Activated B cell treated with CpG ODN at 0.5 μM for 24 hours (primary cell): Measurements from ENCODE around the gene BCKDHA. TPM values are rescaled to one million over a fixed set of nuclear protein-coding genes. Genes with fewer than 3 reads are reported as not detected.

Source experiments
- ATAC-seq: fragments of 200-7000 bp; cut with Tn5 transposase; one replicate; pipeline ENCODE4 v1.10.0; 2021; ENCODE audit warnings: low read depth, mild to moderate bottlenecking, moderate library complexity
- CTCF ChIA-PET: fragments of 350-600 bp; sonication (Branson Sonifier 250); formaldehyde crosslinking; loops from one replicate; lab custom pipeline; 2021; ENCODE audit warnings: antibody characterized with exemption; lab: Charles Lee
- POLR2A ChIA-PET: fragments of 350-600 bp; sonication (Branson Sonifier 250); formaldehyde crosslinking; loops from one replicate; lab custom pipeline; 2021; ENCODE audit warnings: antibody characterized with exemption; lab: Charles Lee
- DNase-seq: peaks from one replicate; pipeline ENCODE4 v3.0.0; 2022
- H3K27ac Mint-ChIP-seq: one replicate; pipeline ENCODE4 v1.8.0; 2020; ENCODE audit warnings: mixed read lengths
- H3K27me3 Mint-ChIP-seq: one replicate; pipeline ENCODE4 v1.8.0; 2021; ENCODE audit warnings: mixed read lengths
- H3K36me3 Mint-ChIP-seq: one replicate; pipeline ENCODE4 v1.8.0; 2021; ENCODE audit warnings: low read depth, mixed read lengths
- H3K4me1 Mint-ChIP-seq: one replicate; pipeline ENCODE4 v1.8.0; 2021; ENCODE audit warnings: mixed read lengths
- H3K4me3 Mint-ChIP-seq: one replicate; pipeline ENCODE4 v1.8.0; 2020; ENCODE audit warnings: mild to moderate bottlenecking, mixed read lengths
- H3K9me3 Mint-ChIP-seq: one replicate; pipeline ENCODE4 v1.8.0; 2020; ENCODE audit warnings: mixed read lengths
- intact Hi-C: fragments of 100-400 bp; cut with micrococcal nuclease; formaldehyde crosslinking; loops from one replicate; pipeline ENCODE4 v1.15.1; 2024
- total RNA-seq: library from RNA; stranded (reverse); gene quantifications from 2 replicates; pipeline ENCODE4 v1.2.3, GENCODE V29; 2022
- TF ChIP-seq, protein P1 (sequence below): fragments of 200-600 bp; IDR thresholded peaks from one replicate; pipeline ENCODE4 v1.8.0; 2022; ENCODE audit warnings: antibody characterized with exemption, mild to moderate bottlenecking

BCKDHA gene
- total RNA-seq, 1 donor from 2014 or later, result 22.2 TPM

DNA sequence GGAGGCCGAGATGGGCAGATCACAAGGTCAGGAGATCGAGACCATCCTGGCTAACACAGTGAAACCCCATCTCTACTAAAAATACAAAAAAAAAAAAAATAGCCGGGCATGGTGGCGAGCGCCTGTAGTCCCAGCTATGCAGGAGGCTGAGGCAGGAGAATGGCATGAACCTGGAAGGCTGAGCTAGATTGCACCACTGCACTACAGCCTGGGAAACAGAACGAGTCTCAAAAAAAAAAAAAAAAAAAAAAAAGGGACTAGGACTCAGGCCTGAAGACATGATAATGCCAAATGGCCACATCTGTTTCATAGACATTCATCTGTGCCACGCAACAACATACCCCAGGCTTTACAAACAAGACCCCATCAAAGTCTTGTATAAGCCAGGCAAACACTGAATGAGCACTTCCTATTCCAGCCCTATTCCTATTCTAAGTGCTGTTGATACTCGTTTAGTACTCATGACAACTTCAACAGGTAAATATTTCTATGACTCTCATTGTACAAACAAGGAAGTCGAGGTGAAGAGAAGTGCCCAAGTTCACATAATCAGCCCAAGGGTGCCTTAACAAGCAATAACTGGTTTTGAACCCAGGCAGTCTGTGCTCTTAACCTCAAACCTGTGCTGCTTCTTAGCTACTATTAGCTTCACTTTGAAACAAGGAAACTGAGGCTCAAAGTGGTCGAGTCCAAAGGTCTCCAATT lies 35.3 kb upstream of the BCKDHA start:
- no peaks in the 10 kb centered on the region for H3K9me3 Mint-ChIP-seq
- H3K4me3 Mint-ChIP-seq, result no peak overlapping the region
- peaks cover 10% of the 10 kb centered on the region for H3K36me3 Mint-ChIP-seq
- ChIA-PET CTCF (interaction anchor here (4.4 kb wide), 1 partner anchor 9 kb away, joined by 38 read pairs; the partner anchor contains the start of gene TGFB1), POLR2A (interaction anchor here (0.6 to 4.4 kb wide), 5 partner anchors 7 to 1992 kb away, joined by 3 to 106 read pairs (median 19); partner anchors contain the start of gene TGFB1)
- peaks cover 29% of the 10 kb centered on the region for H3K4me1 Mint-ChIP-seq
- TF ChIP-seq, protein P1, sequence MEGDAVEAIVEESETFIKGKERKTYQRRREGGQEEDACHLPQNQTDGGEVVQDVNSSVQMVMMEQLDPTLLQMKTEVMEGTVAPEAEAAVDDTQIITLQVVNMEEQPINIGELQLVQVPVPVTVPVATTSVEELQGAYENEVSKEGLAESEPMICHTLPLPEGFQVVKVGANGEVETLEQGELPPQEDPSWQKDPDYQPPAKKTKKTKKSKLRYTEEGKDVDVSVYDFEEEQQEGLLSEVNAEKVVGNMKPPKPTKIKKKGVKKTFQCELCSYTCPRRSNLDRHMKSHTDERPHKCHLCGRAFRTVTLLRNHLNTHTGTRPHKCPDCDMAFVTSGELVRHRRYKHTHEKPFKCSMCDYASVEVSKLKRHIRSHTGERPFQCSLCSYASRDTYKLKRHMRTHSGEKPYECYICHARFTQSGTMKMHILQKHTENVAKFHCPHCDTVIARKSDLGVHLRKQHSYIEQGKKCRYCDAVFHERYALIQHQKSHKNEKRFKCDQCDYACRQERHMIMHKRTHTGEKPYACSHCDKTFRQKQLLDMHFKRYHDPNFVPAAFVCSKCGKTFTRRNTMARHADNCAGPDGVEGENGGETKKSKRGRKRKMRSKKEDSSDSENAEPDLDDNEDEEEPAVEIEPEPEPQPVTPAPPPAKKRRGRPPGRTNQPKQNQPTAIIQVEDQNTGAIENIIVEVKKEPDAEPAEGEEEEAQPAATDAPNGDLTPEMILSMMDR, result no peak
- intact Hi-C loops, result no loop called here
- no peak for ATAC-seq
- no peak for DNase-seq
- no peaks in the 10 kb centered on the region for H3K27me3 Mint-ChIP-seq
- peak overlapping the region; percentile 100 for H3K27ac Mint-ChIP-seq

DNA sequence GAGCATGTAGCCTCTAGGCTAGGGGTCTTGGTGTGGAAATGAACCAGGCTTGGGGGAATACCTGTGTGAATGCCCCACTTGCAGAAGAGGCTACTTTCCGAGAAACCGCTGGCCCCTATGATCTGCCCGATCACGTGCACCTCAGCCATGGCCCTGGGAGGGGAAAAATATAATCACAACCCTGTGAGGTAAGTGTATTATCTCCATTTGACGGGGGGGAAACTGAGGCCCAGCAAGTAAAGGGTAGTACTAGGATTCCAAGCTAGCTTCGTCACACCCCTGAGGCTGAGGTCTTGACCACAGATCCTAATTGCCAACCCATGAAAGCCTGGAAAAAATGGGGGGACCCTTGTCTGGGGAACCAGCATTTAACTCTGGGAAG lies 34.3 kb upstream of the BCKDHA start:
- DNase-seq (no peak), ATAC-seq (no peak)
- Mint-ChIP-seq H3K9me3 (no peaks in the 10 kb centered on the region), H3K4me1 (peaks cover 34% of the 10 kb centered on the region), H3K4me3 (peak overlapping the region; percentile 96), H3K36me3 (peaks cover 8% of the 10 kb centered on the region), H3K27me3 (no peaks in the 10 kb centered on the region), H3K27ac (peak overlapping the region; percentile 100)
- CTCF ChIA-PET, result interaction anchor here (1.0 to 4.4 kb wide), 6 partner anchors 10 to 200 kb away, joined by 3 to 38 read pairs (median 5); partner anchors contain the start of genes HNRNPUL1 and TGFB1
- POLR2A ChIA-PET, result interaction anchor here (0.5 to 4.4 kb wide), 31 partner anchors 8 to 1932 kb away, joined by 3 to 106 read pairs (median 4); partner anchors contain the start of genes ACTMAP, CCDC97, CEACAM21 and DMAC2
- intact Hi-C loops, result loop anchor here (1.0 kb wide), 1 partner anchor 9 kb away; no protein-coding TSS in a partner anchor
- TF ChIP-seq, protein P1, result no peak

DNA sequence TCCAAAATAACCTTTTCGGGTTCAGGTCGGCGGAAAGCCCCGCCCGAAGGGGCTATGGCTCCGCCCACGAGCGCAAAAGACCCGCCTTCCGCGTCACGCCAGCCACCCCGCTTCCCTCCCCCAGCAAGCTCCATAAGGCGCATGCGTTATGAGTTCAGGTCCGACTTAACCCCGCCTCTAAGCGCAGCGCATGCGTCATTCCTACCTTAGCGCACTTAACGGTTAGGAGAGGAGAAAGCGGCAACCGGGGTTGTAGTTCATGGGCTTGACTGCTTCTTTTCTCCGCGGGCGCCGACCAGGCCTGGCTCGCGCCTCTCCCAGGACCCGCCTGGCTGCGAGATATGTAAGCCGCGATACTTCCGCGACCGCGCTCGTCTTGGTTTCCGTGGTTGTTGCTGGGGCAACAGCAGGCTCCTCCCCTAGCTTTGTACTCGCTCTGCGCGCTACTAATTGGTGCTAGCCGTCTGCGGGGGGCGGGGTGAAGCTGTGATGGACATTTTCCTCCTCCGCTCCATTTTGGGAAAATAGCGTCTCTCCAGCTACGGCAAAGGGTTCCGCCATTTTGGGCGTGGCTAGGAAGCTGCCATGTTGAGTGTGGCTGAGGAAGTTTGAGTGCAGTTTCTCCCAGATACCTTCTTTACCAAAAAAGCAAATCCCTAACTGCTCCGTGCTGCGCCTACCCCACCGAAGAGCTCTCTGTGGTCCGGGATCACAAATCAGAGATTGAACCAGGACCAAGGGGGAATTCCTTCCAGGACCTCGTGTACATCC lies 33.7 kb upstream of the BCKDHA start, which contains the start of gene B9D2:
Gene B9D2, minus strand, starts transcription at position 397 of the 771 bp plus-strand sequence. CDS start 630 bp downstream, outside the sequence.
- H3K36me3 Mint-ChIP-seq, result peaks cover 8% of the 10 kb centered on the region

DNA sequence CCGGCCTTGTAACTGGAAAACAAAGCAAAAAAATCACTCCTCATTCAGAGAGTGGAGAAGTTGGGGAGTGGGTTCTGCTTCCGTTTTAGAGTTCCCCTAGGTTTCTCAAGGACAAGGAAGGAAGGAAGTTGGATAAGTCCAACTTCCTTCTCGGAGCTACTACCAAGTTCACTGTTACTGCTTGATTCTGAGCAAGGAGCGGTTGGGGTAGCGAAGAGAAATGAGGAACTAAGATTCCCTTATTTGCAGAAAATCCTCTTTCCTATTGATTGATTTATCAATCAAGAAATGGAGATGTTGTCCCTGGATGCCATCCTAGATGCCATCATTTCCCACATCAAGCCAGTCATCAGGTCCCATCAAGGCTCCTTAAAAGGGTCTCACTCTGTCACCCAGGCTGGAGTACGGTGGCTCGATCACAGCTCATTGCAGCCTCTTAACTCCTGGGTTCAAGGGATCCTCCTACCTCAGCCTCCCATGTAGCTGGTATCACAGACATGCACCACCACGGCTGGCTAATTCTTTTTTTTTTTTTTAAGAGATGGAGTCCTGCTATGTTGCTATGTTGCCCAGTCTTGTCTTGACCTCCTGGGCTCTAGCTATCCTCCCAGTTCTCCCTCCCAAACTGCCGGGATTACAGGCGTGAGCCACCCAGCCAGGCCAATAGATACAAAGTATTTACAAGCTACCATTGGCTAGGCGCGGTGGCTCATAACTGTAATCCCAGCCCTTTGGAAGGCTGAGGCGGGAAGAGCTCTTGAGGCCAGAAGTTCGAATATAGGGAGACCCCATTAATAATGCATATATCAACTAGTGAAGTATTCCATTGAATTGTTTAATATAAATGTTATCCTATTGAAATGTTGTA lies 32.9 kb upstream of the BCKDHA start:
- ChIA-PET POLR2A (interaction anchor here (0.6 to 4.4 kb wide), 26 partner anchors 8 to 1929 kb away, joined by 3 to 106 read pairs (median 5); partner anchors contain the start of genes ACTMAP, CEACAM21, DMAC2 and EXOSC5), CTCF (interaction anchor here (0.6 to 4.4 kb wide), 7 partner anchors 11 to 588 kb away, joined by 3 to 38 read pairs (median 4); partner anchors contain the start of gene TGFB1)
- H3K36me3 Mint-ChIP-seq, result peaks cover 8% of the 10 kb centered on the region
- peak overlapping the region; percentile 96 for H3K4me3 Mint-ChIP-seq
- H3K9me3 Mint-ChIP-seq, result no peaks in the 10 kb centered on the region
- ATAC-seq, result no peak
- H3K27ac Mint-ChIP-seq, result peak overlapping the region; percentile 100
- peaks cover 34% of the 10 kb centered on the region for H3K4me1 Mint-ChIP-seq
- no peak for DNase-seq
- TF ChIP-seq, protein P1, result no peak
- intact Hi-C loops, result loop anchor here (1.0 to 2.0 kb wide), 4 partner anchors 14 to 100 kb away; partner anchors contain the start of genes BCKDHA, EXOSC5 and HNRNPUL1
- no peaks in the 10 kb centered on the region for H3K27me3 Mint-ChIP-seq

More for the DNA sequence above, 33.7 kb upstream of the BCKDHA start, which contains the start of gene B9D2:
- no peaks in the 10 kb centered on the region for H3K9me3 Mint-ChIP-seq
- CTCF ChIA-PET, result interaction anchor here (0.6 to 4.4 kb wide), 9 partner anchors 11 to 200 kb away, joined by 3 to 38 read pairs (median 5); partner anchors contain the start of genes HNRNPUL1 and TGFB1
- no peaks in the 10 kb centered on the region for H3K27me3 Mint-ChIP-seq
- POLR2A ChIA-PET, result interaction anchor here (0.5 to 4.4 kb wide), 37 partner anchors 8 to 1933 kb away, joined by 3 to 106 read pairs (median 4); partner anchors contain the start of genes ACTMAP, CCDC97, CEACAM21 and DMAC2
- peak; percentile 92 for ATAC-seq
- intact Hi-C loops, result loop anchor here (1.0 to 2.0 kb wide), 5 partner anchors 10 to 100 kb away; partner anchors contain the start of genes BCKDHA, EXOSC5 and HNRNPUL1
- DNase-seq, result peak; percentile 93
- peak within 1 kb of the TSS; percentile 100 for H3K27ac Mint-ChIP-seq
- H3K4me1 Mint-ChIP-seq, result peaks cover 34% of the 10 kb centered on the region
- TF ChIP-seq, protein P1, result no peak
- peak within 1 kb of the TSS; percentile 96 for H3K4me3 Mint-ChIP-seq
